HG03025 (cell line): ENCODE data around the gene CCDC9.
"Not testable (repeated sequence)": the region's sequence is repeated elsewhere in the genome, so short reads cannot be mapped to it uniquely, and the experiment has no call there.

ENCODE experiments used
- ATAC-seq: cut with Tn5 transposase; IDR thresholded peaks from one replicate; pipeline ENCODE4 v1.9.1; 2021; ENCODE audit warnings: mild to moderate bottlenecking, moderate library complexity; ENCODE audit not compliant: unreplicated experiment, low FRiP score

CCDC9 gene

GRCh38 chr19:47280183-47280797, 24.0 kb downstream of the CCDC9 start:
- ATAC-seq = no peak

- no peak for ATAC-seq
These were observed 27.2 kb downstream of the CCDC9 start for GRCh38 chr19:47283405-47284059.

GRCh38 chr19:47284324-47284899, 28.1 kb downstream of the CCDC9 start:
- ATAC-seq = no peak

GRCh38 chr19:47296036-47296435, 39.7 kb downstream of the CCDC9 start:
- no peak for ATAC-seq

GRCh38 chr19:47300867-47301266, 44.5 kb downstream of the CCDC9 start:
- not testable (repeated sequence) for ATAC-seq

GRCh38 chr19:47302249-47302648, 45.9 kb downstream of the CCDC9 start:
- ATAC-seq = no peak

GRCh38 chr19:47303966-47304365, 47.6 kb downstream of the CCDC9 start:
- no peak for ATAC-seq

GRCh38 chr19:47305309-47305751, 49.0 kb downstream of the CCDC9 start:
- ATAC-seq = no peak

- no peak for ATAC-seq
These were observed 50.0 kb downstream of the CCDC9 start for GRCh38 chr19:47306303-47306702.

- ATAC-seq = no peak
These were observed 52.7 kb downstream of the CCDC9 start for GRCh38 chr19:47309038-47309437.

- ATAC-seq = no peak
These were observed 53.3 kb downstream of the CCDC9 start, which contains the start of gene C5AR1 for GRCh38 chr19:47309608-47310007. Gene C5AR1, plus strand, starts transcription at chr19:47309861. Its CDS starts 35 bp downstream, at chr19:47309896.

- no peak for ATAC-seq
These were observed 54.0 kb downstream of the CCDC9 start for GRCh38 chr19:47310323-47310722.

- ATAC-seq = no peak
These were observed 54.5 kb downstream of the CCDC9 start for GRCh38 chr19:47310819-47311218.

- no peak for ATAC-seq
These were observed 56.2 kb downstream of the CCDC9 start for GRCh38 chr19:47312366-47313006.

GRCh38 chr19:47313754-47314295, 57.5 kb downstream of the CCDC9 start:
- ATAC-seq = no peak

GRCh38 chr19:47315125-47315821, 58.9 kb downstream of the CCDC9 start:
- no peak for ATAC-seq

GRCh38 chr19:47316513-47316912, 60.2 kb downstream of the CCDC9 start:
- ATAC-seq = no peak

GRCh38 chr19:47319923-47320871, 63.9 kb downstream of the CCDC9 start:
- ATAC-seq = no peak
